A549 treated with AZD2906 at 1 μM for 4 hours (cell line): Measurements from ENCODE around the gene C3orf52. TPM values are rescaled to one million over a fixed set of nuclear protein-coding genes. Genes with fewer than 3 reads are reported as not detected.

Experiments
- total RNA-seq: library from RNA; stranded (reverse); fragments of 200-300 nt; extraction: Qiagen RNA extraction; gene quantifications from 5 replicates; pipeline ENCODE4 v1.2.3, GENCODE V29; 2022

Gene C3orf52, protein sequence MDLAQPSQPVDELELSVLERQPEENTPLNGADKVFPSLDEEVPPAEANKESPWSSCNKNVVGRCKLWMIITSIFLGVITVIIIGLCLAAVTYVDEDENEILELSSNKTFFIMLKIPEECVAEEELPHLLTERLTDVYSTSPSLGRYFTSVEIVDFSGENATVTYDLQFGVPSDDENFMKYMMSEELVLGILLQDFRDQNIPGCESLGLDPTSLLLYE
- total RNA-seq = 8.9 to 12.3 TPM (median 10.6 TPM) in 5 replicates

DNA sequence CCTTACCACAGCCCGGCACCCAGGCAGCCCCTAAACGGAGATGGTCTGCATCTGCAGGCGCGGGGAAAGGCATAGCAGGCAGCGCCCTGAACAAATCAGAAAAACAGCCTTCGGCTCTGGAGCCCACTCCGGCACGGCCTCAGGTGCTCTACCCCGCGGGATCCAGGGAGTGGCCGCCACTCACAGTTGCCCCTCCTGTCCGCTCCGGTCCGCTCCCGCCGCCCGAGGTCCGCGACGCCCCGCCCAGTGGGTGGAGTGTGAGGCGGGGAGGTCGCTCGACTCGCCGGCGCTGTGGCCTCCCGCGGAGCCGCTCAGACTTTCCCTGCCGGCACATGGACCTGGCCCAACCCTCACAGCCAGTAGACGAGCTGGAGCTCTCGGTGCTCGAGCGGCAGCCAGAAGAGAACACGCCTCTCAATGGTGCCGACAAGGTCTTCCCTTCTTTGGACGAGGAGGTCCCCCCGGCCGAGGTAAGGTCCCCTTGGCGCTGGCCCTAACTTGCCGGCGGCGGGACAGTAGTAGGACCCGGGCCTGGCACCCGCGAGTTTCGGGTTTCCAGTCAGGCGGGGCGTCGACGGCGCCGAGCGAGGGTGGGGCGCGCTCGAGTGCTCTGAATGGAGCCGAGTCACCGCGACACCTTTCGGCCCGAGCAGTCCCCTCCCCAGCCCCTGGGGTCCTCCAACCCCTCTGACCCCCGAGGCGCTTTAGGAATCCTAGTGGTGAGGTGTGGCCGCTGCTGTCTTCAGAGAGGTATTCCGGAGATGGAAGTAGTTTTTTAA, at the start of gene C3orf52:
C3orf52 (plus strand) TSS at position 314 of the 779 bp plus-strand sequence; CDS start at position 333, 19 bp downstream.

DNA sequence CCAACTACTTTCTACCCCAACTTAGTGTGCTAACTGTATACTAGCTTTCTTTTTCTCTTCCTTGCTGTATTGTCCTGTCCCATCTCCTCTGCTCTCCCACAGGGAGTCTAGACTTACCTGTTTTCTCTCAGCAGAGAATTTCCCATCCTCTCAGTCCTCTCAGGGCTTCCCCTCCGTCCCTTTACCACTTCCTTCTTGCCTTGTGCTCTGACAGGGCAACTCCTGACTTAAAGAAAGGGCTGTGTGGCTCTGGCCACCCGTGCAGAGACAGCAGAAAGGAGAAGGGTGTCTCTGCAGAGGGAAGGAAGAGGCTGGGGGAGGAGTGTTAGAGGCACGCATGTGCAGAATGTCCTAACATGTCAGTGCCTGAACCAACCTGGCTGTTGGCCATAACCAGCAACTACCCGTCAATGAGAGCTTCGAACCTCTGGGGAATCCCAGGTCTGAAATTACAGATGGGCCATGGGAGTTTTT, 46.8 kb downstream of the C3orf52 start, which contains the start of gene GCSAM:
GCSAM (minus strand) TSS at position 274 of the 474 bp plus-strand sequence; CDS start at position 146, 128 bp downstream.

Other genes with a start within 250 kb of the C3orf52 start
- 11.4 to 18.8 TPM (median 17.1 TPM) in 5 replicates for gene PHLDB2, start 227.1 kb upstream of the C3orf52 start, total RNA-seq
- gene ABHD10, start 107.4 kb upstream of the C3orf52 start, total RNA-seq = 15.2 to 19.9 TPM (median 17.9 TPM) in 5 replicates
- 0.05 TPM in 1 of 5 replicates, not detected in the others for gene TAGLN3, start 87.5 kb upstream of the C3orf52 start, total RNA-seq
- gene TMPRSS7, start 51.7 kb upstream of the C3orf52 start, total RNA-seq = 0.06 to 0.18 TPM (median 0.09 TPM) in 5 replicates
- gene GCSAM, start 46.9 kb downstream of the C3orf52 start, total RNA-seq = not detected in 5 replicates
- gene SLC9C1, start 207.8 kb downstream of the C3orf52 start, total RNA-seq = not detected in 5 replicates
- gene CD200, start 246.8 kb downstream of the C3orf52 start, total RNA-seq = not detected in 5 replicates